Esophagus muscularis mucosa (tissue), 4 donors: Measurements from ENCODE around the gene SLC39A11. TPM values are rescaled to one million over a fixed set of nuclear protein-coding genes. Genes with fewer than 3 reads are reported as not detected.

Experiments used
- DNase-seq: peaks from one replicate; pipeline ENCODE4 v3.0.0-alpha.2; 2017; ENCODE audit errors: extremely low spot score
- H3K27ac ChIP-seq, 4 donors: fragments of 200-600 bp; sonication (generic); replicated peaks in 1 of 4; 1 replicate in 3 of 4; 2 replicates in 1 of 4; pipeline ENCODE4 v1.5.1; 2016 to 2019; ENCODE audit warnings: mild to moderate bottlenecking in 1 of 4
- H3K27me3 ChIP-seq, 4 donors: fragments of 200-600 bp; sonication (generic); one replicate each; pipeline versions ENCODE4 v1.5.1 to v1.6.0; 2016 to 2019
- H3K36me3 ChIP-seq, 4 donors: fragments of 200-600 bp; sonication (generic); one replicate each; pipeline ENCODE4 v1.5.1; 2016 to 2019
- H3K4me1 ChIP-seq, 4 donors: fragments of 200-600 bp; sonication (generic); one replicate each; pipeline ENCODE4 v1.5.1; 2016 to 2019
- H3K4me3 ChIP-seq, 4 donors: fragments of 200-600 bp; sonication (generic); 1 replicate in 2 of 4; 2 replicates in 2 of 4; pipeline ENCODE4 v1.5.1; 2016 to 2019; ENCODE audit warnings: mild to moderate bottlenecking in 4 of 4, moderate library complexity in 1 of 4
- H3K9me3 ChIP-seq, 4 donors: fragments of 200-600 bp; sonication (generic); 1 replicate in 3 of 4; 2 replicates in 1 of 4; pipeline ENCODE4 v1.5.1; 2016 to 2019
- EP300 ChIP-seq: sonication (generic); formaldehyde crosslinking; IDR thresholded peaks from one replicate; pipeline ENCODE4 v1.6.1; 2017; ENCODE audit warnings: antibody characterized with exemption
- POLR2A ChIP-seq: fragments of 450-650 bp; IDR thresholded peaks from one replicate; pipeline ENCODE4 v1.6.1; 2017; ENCODE audit warnings: antibody characterized with exemption, moderate library complexity, mild to moderate bottlenecking, low read depth
- POLR2AphosphoS5 ChIP-seq, 2 donors: sonication (generic); formaldehyde crosslinking; IDR thresholded peaks; one replicate each; pipeline ENCODE4 v1.6.1; 2017; ENCODE audit warnings: antibody characterized with exemption in 2 of 2
- WGBS: methylation state at CpG from one replicate; pipeline ENCODE4 v1.1.5; 2018; 5-methylcytosine and 5-hydroxymethylcytosine counted together
- intact Hi-C: fragments of 100-400 bp; cut with DNase I; formaldehyde crosslinking; loops from one replicate; pipeline ENCODE4 v1.15.1; 2023
- total RNA-seq, 4 donors: library from RNA; depleted of rRNA; stranded (reverse); fragments of >200 nt; gene quantifications; one replicate each; pipeline versions ENCODE4 v1.1.0 to v1.2.1, GENCODE V29; 2016
- TF ChIP-seq, protein P1 (sequence below), 3 experiments: fragments of 200-600 bp in 2 of 3; fragments of 450-650 bp in 1 of 3; sonication (generic) in 2 of 3; IDR thresholded peaks; one replicate each; pipeline ENCODE4 v1.5.1; 2017 to 2019; ENCODE audit warnings: antibody characterized with exemption in 3 of 3, mild to moderate bottlenecking in 2 of 3, moderate library complexity in 1 of 3

The SLC39A11 gene
- total RNA-seq, 4 donors from 2014 or later = 7.5 to 20.2 (median 18.4) TPM

DNA sequence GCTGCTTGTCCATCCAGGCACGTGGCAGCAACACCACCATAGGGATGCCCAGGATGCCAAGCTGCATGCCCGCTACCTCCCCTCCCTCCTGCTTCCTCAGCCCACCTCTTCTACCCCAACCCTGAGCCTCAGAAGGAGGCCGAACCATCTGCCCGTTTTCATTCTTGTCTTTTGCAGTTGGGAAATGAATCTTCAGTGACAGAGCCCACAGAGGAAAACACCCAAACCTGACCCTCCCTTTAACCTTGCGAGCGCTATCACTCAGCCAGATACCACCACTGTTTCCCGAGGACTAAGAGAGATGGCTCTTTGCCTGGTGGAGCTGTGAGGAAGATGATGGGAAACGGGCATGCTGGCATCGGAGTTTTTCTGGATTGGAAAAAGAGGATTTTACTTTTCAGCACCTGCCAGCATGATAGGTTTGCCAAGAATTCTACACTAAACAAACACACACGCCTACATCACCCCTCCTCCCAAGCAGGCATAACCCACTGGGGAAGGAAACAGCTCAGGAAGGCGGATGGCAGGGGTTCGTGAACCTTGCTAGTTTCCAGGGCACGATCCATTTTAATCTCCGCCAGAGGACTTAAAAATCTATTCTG, 457.4 kb downstream of the SLC39A11 start:
- Histone ChIP-seq H3K27me3 (no peaks in the 10 kb centered on the region), H3K27ac (no peak overlapping the region), H3K4me1 (no peaks in the 10 kb centered on the region), H3K36me3 (no peaks in the 10 kb centered on the region), H3K9me3 (no peaks in the 10 kb centered on the region), H3K4me3 (no peak overlapping the region)
- intact Hi-C loops = no loop called here
- no peak for TF ChIP-seq POLR2AphosphoS5 (IDR thresholded peaks at IDR 0.05)
- TF ChIP-seq, protein P1, sequence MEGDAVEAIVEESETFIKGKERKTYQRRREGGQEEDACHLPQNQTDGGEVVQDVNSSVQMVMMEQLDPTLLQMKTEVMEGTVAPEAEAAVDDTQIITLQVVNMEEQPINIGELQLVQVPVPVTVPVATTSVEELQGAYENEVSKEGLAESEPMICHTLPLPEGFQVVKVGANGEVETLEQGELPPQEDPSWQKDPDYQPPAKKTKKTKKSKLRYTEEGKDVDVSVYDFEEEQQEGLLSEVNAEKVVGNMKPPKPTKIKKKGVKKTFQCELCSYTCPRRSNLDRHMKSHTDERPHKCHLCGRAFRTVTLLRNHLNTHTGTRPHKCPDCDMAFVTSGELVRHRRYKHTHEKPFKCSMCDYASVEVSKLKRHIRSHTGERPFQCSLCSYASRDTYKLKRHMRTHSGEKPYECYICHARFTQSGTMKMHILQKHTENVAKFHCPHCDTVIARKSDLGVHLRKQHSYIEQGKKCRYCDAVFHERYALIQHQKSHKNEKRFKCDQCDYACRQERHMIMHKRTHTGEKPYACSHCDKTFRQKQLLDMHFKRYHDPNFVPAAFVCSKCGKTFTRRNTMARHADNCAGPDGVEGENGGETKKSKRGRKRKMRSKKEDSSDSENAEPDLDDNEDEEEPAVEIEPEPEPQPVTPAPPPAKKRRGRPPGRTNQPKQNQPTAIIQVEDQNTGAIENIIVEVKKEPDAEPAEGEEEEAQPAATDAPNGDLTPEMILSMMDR (IDR thresholded peaks at IDR 0.05) = no peak
- TF ChIP-seq EP300 = no peak
- no peak for TF ChIP-seq POLR2A
- WGBS = 72% methylated on average over 14 of the region's 14 CpGs
- no peak for DNase-seq

DNA sequence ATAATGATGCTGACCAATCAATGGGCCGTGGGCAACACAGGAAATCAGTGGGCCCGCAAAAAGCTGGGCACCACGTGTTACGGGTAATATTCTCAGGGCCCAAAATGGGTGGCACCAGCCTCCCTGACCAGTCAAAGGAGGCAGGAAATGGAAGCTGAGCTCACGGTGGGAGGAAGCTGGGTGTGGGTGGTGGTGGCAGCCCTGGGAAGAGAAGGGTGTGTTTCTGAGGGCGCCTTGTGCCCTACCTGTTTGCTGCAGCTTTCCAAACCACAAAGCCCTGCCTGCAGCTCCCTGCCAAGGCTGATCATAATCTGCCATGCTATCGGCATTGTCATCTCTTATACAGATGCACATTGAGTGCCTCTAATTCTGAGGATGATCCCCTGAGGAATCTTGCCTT, 457.9 kb downstream of the SLC39A11 start:
- H3K36me3 ChIP-seq = no peaks in the 10 kb centered on the region
- WGBS = 65% methylated on average over 7 of the region's 7 CpGs
- no peaks in the 10 kb centered on the region for H3K4me1 ChIP-seq
- no peak overlapping the region for H3K27ac ChIP-seq
- H3K27me3 ChIP-seq = no peaks in the 10 kb centered on the region
- H3K9me3 ChIP-seq = no peaks in the 10 kb centered on the region
- intact Hi-C loops = no loop called here
- DNase-seq = no peak
- no peak overlapping the region for H3K4me3 ChIP-seq
- TF ChIP-seq POLR2A = no peak
- TF ChIP-seq POLR2AphosphoS5 (IDR thresholded peaks at IDR 0.05) = no peak
- no peak for TF ChIP-seq EP300
- TF ChIP-seq, protein P1 (IDR thresholded peaks at IDR 0.05) = no peak

DNA sequence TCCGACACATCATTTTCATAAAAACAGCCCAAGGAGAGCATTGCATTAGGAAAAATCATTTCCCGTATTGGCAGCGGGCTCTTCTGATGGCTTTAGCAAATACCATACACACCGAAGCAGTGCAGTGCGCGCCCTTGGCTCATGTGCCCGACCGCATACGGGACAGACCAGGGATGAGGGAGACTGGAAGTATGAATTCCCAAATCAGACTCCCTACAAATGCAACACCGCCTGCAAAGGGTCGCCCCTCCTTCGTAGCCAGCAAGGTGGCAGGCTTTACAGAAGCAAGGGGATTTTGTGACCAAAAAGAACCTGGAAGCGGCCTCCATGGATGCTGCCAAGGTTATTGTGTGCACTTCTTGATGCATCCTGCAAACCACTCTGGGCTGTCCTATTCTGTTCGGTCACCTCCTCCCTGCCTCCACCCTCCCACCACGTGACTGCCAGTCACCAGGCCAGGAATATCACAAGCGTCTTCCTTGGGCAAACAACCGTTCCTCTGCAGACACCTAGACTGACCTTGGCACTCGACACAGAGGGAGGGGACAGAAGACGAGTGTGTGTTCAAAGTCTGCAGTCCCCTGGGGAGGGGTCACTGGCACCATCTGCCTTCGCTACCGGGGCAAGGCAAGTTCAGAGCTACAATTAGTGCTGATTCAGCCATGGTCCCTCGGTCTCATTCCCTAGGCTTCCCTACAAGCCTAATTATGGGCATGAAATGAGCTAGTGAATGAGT, 460.4 kb downstream of the SLC39A11 start:
- H3K4me1 ChIP-seq = no peaks in the 10 kb centered on the region
- peaks cover 0 to 8% (median 2%) of the 10 kb centered on the region in 4 donors for H3K9me3 ChIP-seq
- TF ChIP-seq, protein P1 (IDR thresholded peaks at IDR 0.05) = no peak
- TF ChIP-seq EP300 (no peak), POLR2AphosphoS5 (IDR thresholded peaks at IDR 0.05) (no peak), POLR2A (no peak)
- H3K27ac ChIP-seq = no peak overlapping the region
- no peak for DNase-seq
- no peaks in the 10 kb centered on the region for H3K27me3 ChIP-seq
- WGBS = 81% methylated on average over 20 of the region's 22 CpGs
- no peaks in the 10 kb centered on the region for H3K36me3 ChIP-seq
- H3K4me3 ChIP-seq = no peak overlapping the region
- intact Hi-C loops = no loop called here

DNA sequence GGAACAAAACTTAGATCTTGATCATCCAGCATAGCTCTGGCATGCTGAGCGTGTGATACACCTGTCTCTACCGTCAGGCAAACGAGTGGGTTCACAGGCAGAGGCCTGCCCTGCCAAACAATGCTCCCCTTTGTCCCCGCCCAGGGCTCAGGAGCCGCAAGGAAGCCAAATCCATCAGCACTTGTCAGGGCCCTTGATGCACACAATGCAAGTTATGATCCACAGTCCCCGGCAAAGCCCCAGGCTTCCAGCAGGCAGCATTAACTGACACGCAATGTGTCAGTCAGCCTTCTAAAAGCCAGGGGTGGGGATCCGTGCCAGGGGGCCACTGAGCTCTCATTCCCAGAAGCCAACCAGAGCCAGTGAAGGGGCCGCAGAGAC, 460.9 kb downstream of the SLC39A11 start:
- intact Hi-C loops = no loop called here
- Histone ChIP-seq H3K4me1 (no peaks in the 10 kb centered on the region), H3K9me3 (peaks cover 0 to 9% (median 4%) of the 10 kb centered on the region in 4 donors), H3K27me3 (no peaks in the 10 kb centered on the region), H3K4me3 (no peak overlapping the region), H3K27ac (no peak overlapping the region), H3K36me3 (no peaks in the 10 kb centered on the region)
- no peak for DNase-seq
- no CpG with 5 or more reads among the region's 9 CpGs for WGBS
- TF ChIP-seq EP300 (no peak), POLR2A (no peak), POLR2AphosphoS5 (IDR thresholded peaks at IDR 0.05) (no peak)
- TF ChIP-seq, protein P1 (IDR thresholded peaks at IDR 0.05) = no peak
